Type B pancreatic cell (in vitro differentiated cells): ENCODE results near the gene IFT172. TPM values are rescaled to one million over a fixed set of nuclear protein-coding genes. Genes with fewer than 3 reads are reported as not detected.

ENCODE experiments used
- DNase-seq: peaks from one replicate; pipeline ENCODE4 v3.0.0; 2021; ENCODE audit warnings: mixed read lengths; ENCODE audit not compliant: unreplicated experiment; ENCODE audit errors: extremely low spot score
- H3K27ac Mint-ChIP-seq: 2 replicates; pipeline ENCODE4 v1.8.0; 2021; ENCODE audit warnings: mild to moderate bottlenecking, mixed read lengths
- H3K27me3 Mint-ChIP-seq: 2 replicates; pipeline ENCODE4 v1.8.0; 2021; ENCODE audit warnings: mixed read lengths
- H3K36me3 Mint-ChIP-seq: 2 replicates; pipeline ENCODE4 v1.8.0; 2021; ENCODE audit warnings: mixed read lengths
- H3K4me1 Mint-ChIP-seq: one replicate; pipeline ENCODE4 v1.8.0; 2021; ENCODE audit warnings: mixed read lengths; ENCODE audit not compliant: unreplicated experiment
- H3K4me3 Mint-ChIP-seq: 2 replicates; pipeline ENCODE4 v1.8.0; 2021; ENCODE audit warnings: mild to moderate bottlenecking, mixed read lengths
- H3K9me3 Mint-ChIP-seq: 2 replicates; pipeline ENCODE4 v1.8.0; 2021; ENCODE audit warnings: mixed read lengths
- CTCF ChIP-seq: fragments of 200-600 bp; sonication (generic); conservative IDR thresholded peaks from 2 replicates; pipeline ENCODE4 v1.5.0; 2021; ENCODE audit warnings: antibody characterized with exemption, mild to moderate bottlenecking
- total RNA-seq: library from RNA; stranded (reverse); gene quantifications from 2 replicates; pipeline ENCODE4 v1.2.1, GENCODE V29; 2021; ENCODE audit warnings: low replicate concordance

The IFT172 gene
- total RNA-seq, 1 donor from 2014 or later, result 54.1 TPM

- TF ChIP-seq CTCF, result no peak
- H3K4me1 Mint-ChIP-seq, result peaks cover 5% of the 10 kb centered on the region
Measured at GRCh38 chr2:27442920-27443282, 46.6 kb downstream of the IFT172 start.

GRCh38 chr2:27441958-27442919, 47.3 kb downstream of the IFT172 start, which contains the start of gene KRTCAP3:
TSS of gene KRTCAP3 (plus strand) at chr2:27442381. CDS start at chr2:27442413, 32 bp downstream.
- H3K4me1 Mint-ChIP-seq, result peaks cover 5% of the 10 kb centered on the region
- H3K36me3 Mint-ChIP-seq, result peaks cover 39% of the 10 kb centered on the region
- H3K27me3 Mint-ChIP-seq, result no peaks in the 10 kb centered on the region
- H3K27ac Mint-ChIP-seq, result peak within 1 kb of the TSS; percentile 34
- no peaks in the 10 kb centered on the region for H3K9me3 Mint-ChIP-seq
- peak within 1 kb of the TSS; percentile 44 for H3K4me3 Mint-ChIP-seq
- peak; percentile 53 for TF ChIP-seq CTCF
- DNase-seq, result peak; percentile 74

More at GRCh38 chr2:27442920-27443282, 46.6 kb downstream of the IFT172 start:
- Mint-ChIP-seq H3K36me3 (peaks cover 43% of the 10 kb centered on the region), H3K27me3 (no peaks in the 10 kb centered on the region), H3K9me3 (no peaks in the 10 kb centered on the region), H3K27ac (peak overlapping the region; percentile 34), H3K4me3 (peak overlapping the region; percentile 44)
- DNase-seq, result no peak

- H3K27me3 Mint-ChIP-seq, result no peaks in the 10 kb centered on the region
- H3K4me1 Mint-ChIP-seq, result peaks cover 5% of the 10 kb centered on the region
- H3K4me3 Mint-ChIP-seq, result no peak overlapping the region
- no peak overlapping the region for H3K27ac Mint-ChIP-seq
- no peaks in the 10 kb centered on the region for H3K9me3 Mint-ChIP-seq
- TF ChIP-seq CTCF, result no peak
- H3K36me3 Mint-ChIP-seq, result peaks cover 37% of the 10 kb centered on the region
- no peak for DNase-seq
Measured at GRCh38 chr2:27441226-27441926, 48.2 kb downstream of the IFT172 start.

GRCh38 chr2:27435628-27436027, 53.9 kb downstream of the IFT172 start:
- TF ChIP-seq CTCF, result no peak
- no peak for DNase-seq
- Mint-ChIP-seq H3K4me3 (no peak overlapping the region), H3K27ac (peak overlapping the region; percentile 57), H3K9me3 (no peaks in the 10 kb centered on the region), H3K27me3 (no peaks in the 10 kb centered on the region), H3K4me1 (peaks cover 5% of the 10 kb centered on the region), H3K36me3 (peaks cover 32% of the 10 kb centered on the region)

- no peak for DNase-seq
- Mint-ChIP-seq H3K27me3 (no peaks in the 10 kb centered on the region), H3K4me3 (peak overlapping the region; percentile 73), H3K9me3 (no peaks in the 10 kb centered on the region), H3K36me3 (peaks cover 13% of the 10 kb centered on the region), H3K4me1 (peaks cover 25% of the 10 kb centered on the region), H3K27ac (peak overlapping the region; percentile 78)
- TF ChIP-seq CTCF, result no peak
Measured at GRCh38 chr2:27431395-27431794, 58.1 kb downstream of the IFT172 start.
